HuH-7.5 (cell line): ENCODE data around the gene GALNT1.
A peak's percentile ranks its signal among the peaks of the same experiment; 100 is the strongest.
"Not testable (repeated sequence)": the region's sequence is repeated elsewhere in the genome, so short reads cannot be mapped to it uniquely, and the experiment has no call there.

Source experiments
- DNase-seq: peaks from one replicate; pipeline ENCODE4 v3.0.0; 2011; ENCODE audit warnings: low spot score

GALNT1 gene

DNA sequence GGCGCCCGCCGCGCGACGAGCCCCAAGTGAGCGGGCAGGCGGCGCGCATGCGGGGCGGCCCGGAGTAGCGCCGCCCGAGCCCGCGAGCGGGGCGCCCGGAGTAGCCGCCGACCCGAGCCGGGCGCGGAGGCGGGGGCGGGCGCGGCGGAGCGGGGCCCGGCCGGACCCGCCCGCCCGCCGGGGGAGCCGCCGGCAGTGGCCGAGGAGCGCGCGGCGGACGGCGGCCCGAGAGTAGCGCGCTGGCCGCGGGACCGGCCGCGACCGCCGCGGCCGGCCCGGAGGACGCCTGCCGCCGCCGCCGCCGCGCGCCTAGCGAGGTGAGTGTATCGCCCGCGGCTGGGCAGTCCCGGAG lies at the start of gene GALNT1:
TSS of gene GALNT1 (plus strand) at position 195 of the 352 bp plus-strand sequence. CDS start 72,923 bp downstream, outside the sequence.
- no peak for DNase-seq

DNA sequence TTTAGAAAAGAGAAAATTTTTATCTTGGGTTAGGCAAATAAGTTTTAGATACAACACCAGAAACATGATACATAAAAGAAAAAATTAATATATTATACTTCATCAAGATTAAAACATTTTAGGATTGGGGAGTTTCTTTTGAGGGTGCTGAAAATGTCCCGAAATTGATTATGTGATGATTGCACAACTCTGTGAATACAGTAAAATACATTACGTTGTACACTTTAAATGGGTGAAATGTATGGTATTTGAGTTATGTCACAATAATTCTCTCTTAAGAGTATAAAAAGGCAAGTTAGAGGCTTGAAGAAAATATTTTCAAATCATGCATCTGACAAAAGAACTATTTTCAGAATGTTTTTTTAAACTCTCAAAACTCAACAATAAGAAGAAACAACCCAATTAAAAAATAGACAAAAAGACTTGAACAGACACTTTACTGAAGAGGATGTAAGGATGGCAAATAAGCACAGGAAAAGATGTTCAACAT lies 47.6 kb upstream of the GALNT1 start:
- DNase-seq = no peak

DNA sequence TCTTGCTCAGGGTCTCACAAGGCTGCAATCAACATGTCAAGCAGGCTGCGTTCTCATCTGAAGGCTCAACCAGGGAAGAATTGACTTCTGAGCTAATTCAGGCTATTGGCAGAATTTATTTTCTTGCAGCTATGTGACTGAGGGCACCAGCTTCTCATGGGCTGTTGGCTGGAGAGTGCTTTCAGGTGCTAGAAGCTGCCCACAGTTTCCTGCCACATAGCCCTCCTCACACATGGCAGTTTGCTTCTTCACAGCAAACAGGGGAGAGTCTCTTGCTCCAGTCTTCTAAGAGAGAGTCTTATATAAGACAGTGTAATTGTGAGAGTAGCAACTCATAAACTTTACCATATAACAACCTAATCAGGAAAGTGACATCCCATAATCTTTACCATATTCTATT lies 46.2 kb upstream of the GALNT1 start:
- no peak for DNase-seq

DNA sequence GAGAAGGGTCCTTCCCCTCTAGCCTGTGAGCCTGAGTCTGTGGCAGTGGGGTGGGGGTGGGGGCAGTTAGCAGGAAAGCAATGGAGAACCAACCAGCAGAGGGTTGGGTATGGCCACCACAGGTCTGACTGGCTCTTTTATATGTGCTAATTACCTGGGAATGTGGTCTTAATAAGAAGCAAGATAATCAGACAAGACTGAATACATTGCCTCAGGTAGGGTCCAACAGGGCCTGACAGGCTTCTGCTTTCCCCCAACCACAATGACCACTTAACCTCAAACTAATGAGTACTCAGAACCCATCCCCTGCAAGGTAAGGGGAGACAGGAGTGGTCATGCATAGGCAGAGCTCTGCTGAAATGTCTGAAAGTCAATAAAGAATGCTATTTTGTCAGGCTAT lies 39.2 kb upstream of the GALNT1 start:
- DNase-seq = no peak

DNA sequence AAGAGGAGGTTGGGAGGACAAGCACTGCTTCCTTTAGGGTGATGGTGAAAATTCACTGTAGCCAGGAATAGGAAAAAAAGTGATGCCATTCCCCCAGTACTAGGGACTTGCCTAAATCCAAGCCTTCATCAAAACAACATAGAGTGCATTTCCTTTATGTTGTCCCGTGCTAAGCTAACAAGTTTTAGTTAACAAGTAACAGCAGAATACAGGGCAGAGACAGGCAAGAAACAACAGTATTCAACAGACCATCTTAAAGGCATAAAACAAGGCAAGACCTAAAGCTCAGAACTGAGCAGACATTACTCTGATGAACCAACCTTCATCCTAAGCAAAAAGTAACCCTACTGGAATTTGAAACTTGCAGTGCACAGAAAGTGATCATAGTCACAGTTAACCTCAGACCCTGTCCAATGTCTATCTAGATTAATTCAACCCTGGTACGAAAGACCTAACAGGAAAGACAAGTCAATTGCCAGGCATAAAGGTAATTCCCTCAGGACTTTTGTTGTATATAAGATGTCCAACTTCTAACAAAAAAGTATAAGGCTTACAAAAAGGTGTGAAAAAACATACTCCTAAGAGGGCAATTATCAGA lies 34.4 kb upstream of the GALNT1 start:
- no peak for DNase-seq

DNA sequence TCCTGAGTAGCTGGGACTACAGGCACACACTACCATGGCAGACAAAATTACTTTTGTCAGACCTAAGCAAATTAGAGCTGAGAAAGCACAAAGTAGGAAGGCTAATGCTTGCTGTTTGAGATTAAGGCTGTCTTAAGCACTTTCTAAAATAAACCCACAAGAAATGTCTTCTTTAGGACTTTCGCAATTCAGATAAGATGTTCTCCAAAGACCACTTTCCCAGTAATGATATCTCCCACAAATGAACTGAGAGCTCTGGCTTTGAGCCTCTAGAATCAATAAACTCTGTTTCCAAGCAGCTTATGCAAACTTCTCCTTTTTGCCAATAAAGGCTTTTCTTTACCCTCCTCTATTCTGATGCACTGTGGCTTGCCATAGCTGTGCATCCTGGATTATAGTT lies 32.0 kb upstream of the GALNT1 start:
- DNase-seq = no peak

DNA sequence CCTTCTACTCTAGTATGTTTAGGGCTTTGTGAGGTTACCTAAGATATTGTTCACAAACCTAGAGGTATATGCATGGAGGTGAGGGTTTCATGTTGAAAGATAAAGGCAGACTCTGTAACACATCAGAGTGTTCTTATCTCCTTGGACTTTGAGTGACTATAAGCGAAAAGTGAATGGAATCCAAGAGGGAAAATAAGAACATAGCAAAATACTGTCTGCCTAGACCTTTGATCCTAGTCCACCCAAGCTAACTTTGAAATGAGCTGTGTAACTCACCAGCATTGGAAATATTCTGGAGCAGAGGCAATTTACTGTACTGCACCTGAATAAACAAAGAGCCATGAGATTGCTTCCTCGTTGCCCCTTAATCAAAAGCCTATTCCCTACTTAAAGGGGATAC lies 28.2 kb upstream of the GALNT1 start:
- no peak for DNase-seq

DNA sequence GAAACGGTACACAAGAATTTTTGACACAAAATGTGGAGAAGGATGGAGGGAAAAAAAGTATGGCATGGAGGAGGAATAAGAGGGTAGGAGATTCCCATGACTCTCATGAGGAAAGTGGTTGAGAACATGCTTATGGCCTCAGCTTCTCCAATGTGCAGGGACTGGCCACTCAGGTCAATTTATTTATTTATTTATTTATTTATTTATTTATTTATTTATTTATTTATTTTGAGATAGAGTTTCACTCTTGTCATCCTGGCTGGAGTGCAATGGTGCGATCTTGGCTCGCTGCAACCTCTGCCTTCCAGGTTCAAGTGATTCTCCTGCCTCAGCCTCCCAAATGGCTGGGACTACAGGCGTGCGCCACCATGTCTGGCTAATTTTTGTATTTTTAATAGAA lies 26.0 kb upstream of the GALNT1 start:
- DNase-seq = not testable (repeated sequence)

DNA sequence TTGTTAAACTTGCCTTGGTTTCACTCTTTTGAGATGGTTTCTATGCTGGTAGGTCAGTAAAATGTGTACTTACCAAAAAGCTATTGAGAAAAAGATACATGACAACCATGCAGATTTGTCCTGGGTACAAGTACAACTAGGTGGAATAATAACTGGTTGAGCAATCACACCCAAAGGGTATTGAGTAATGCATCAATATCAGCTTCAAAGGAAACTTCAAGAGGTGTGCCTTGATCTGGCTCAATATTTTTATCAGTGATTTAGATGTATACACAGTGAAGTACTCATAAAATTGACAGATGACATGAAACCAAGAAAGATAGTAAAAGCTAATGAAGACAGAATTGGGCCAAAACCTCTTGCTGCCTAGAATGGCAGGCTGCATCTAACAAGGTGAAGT lies 21.7 kb upstream of the GALNT1 start:
- DNase-seq = no peak

DNA sequence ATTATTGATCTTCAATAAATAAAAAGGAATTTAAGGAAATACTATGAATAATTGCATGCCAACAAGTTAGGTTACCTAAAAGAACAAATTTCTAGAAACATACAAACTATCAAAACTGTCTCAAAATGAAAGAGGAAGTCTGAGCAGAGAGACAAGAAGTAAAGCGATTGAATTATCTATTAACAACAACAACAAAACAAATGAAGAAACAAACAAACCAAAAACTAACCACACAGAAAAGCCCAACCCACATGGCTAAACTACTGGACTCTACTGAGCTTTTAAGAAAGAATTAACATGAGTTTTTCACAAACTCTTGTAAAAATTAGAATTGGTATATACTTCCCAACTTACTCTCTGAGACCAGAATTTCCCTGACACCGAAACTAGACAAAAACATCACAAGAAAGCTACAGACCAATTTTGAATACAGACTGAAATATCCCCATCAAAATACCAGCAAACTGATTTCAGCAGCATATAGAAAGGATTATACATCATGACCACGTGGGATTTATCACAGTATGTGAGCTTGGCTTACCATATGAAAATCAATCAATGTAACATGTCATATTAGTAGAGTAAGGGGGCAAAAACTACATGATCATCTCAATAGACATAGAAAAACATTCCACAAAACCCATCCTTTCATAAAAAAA lies 16.6 kb upstream of the GALNT1 start:
- no peak for DNase-seq

DNA sequence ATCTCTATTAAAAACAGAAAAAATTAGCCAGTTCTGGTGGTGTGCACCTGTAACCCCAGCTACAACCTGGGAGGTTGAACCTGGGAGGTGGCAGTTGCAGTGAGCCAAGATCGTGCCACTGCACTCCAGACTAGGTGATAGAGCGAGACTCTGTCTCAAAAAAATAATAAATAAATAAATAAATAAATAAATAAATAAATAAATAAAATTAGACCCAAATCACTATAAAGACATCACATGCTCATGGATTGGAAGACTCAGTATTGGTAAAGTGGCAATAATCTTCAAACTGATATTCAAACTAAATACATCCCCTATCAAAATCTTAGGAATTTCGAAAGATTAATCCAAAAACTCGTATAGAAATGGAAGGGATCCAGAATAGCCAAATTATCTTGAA lies 15.5 kb upstream of the GALNT1 start:
- no peak for DNase-seq

DNA sequence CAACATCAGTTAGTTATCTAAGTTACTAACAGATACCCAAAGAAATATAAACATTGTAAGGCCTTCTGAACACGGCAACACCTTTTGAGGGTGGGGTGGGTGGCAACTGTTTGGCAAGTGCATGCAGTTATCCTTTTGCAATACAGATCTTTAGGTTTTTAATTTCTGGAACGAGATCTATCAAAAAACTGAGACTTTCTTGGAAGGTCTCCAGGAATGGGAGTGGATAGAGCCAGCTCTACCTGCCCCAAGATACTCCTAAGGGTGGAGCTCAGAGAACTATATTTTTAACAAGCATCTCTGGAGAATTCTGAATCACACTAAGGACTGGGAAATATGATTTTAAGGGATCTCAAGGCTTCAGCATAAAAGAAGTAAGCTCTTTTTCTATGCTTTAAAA lies 11.4 kb upstream of the GALNT1 start:
- no peak for DNase-seq

DNA sequence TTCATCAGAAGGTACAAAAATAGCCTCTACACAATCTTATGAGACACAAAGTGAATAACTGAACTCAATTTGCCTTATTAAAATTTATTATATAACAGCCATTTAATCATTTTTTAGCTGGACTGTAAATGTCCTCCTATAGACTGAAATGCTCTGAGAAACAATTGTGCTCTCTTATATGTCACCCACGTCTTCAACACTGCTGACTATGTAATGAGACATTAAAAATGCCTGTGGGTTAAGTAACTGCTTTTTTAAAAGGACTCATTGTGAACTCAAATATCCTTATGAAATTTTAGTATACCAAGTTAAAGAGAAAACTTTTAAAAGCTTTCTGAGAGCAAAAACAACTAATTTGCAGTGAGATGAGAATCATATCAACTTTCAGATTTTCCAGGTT lies 10.4 kb upstream of the GALNT1 start:
- DNase-seq = no peak

DNA sequence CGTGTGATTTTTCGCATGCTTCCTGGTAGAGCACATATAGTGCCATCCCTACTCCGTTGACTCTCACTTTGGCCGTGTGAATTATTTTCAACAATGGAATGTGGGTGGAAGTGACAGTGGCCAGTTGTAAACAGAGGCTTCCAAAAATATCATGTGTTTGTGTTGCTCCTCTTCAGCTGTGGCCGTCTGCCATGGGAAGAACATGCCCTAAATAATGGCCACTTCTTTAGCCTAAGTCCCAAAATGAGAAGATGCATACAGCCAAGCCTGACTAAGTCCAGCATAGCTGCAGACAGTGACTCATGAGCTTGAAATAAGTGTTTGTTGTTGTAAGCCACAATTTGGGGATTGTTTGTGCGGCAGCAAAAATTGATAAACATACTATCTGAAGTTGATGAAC lies 8.9 kb upstream of the GALNT1 start:
- DNase-seq = no peak

DNA sequence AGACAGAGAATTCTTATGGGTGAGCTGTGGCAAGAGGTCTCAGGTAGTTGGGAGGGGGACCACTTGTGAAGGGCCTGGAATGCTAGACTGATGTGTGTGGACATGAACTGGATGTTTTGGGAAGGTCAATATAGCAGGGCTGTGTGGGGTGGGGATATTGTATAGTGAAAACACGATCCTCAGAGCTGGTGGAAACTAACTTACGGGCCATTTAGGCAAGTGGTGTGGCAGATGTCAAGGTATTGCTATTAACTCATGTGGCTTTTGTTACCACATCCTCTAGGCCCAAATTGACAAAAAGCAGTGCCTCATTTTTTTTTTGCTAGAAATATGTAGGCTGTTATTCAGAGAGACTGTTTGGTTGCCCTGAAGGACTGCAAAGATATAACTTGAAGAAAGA lies 8.0 kb upstream of the GALNT1 start:
- no peak for DNase-seq

DNA sequence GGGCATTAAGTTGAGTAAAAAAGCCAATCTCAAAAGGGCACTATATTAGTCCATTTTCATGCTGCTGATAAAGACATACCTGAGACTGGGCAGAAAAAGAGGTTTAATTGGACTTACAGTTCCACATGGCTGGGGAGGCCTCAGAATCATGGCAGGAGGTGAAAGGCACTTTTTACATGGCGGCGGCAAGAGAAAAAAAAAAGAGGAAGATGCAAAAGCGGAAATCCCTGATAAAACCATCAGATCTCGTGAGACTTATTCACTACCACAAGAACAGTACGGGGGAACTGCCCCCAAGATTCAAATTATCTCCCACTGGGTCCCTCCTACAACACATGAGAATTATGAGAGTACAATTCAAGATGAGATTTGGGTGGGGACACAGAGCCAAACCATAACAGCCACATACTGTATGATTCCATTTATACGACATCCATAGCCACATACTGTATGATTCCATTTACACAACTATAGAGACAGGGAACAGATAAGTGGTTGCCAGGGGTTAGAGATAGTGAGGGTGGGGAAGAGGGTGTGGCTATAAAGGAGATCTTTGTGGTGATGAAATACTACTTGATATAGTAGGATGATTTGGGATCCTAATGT lies 5.2 kb upstream of the GALNT1 start:
- not testable (repeated sequence) for DNase-seq

DNA sequence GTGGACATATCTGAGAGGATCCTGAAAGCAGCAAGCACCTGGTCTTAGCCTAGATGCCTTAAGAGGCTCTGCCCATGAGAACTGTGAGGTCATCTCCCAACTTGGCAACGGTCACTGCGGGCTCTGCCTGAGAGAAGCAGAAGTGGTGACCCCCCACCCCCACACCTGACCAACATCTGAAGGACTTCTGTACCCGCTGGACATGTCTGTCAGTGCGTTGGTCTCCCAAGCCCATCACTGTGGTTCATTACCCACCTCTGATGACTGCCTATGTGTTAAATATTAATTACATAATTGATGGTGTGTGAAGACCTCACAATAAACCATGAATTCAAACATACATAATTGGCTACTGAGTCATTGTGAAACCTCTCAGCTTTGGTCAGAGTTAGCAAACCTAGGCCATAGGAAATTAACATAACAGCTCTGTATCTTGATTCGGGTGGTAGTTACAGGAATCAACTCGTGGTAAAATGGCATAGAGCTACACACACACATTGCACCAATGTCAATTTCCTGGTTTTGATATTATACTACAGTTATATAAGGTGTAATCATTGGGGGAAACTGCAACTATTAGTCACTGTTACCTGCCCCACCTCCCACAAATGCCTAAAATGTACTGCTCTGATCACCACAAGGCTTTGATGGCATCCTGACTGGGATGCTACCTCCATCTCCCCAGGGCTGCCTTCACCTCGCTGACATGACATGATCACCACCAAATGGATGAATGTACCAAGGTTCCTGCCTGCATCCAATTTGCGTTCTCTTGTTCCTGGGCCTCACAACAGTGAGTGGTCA lies 4.3 kb upstream of the GALNT1 start:
- no peak for DNase-seq

DNA sequence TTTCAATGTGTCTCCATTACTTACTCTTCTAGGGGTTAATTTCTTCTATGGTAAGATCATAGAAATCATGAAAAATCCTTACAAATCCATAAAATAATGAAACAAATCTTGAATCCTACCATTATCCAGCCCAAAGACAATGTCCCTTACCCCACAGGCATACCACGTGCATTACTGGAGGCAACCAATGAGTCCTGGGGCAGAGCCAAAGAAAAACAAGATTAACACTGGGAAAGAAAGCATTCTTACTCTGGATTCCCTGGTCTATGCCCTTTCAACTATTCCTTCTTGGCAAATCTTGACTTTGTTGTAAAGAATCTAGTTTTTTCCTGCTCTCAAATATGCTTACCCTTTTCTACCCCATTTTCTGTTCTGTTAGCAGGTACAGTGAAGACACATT lies 3.1 kb upstream of the GALNT1 start:
- no peak for DNase-seq

DNA sequence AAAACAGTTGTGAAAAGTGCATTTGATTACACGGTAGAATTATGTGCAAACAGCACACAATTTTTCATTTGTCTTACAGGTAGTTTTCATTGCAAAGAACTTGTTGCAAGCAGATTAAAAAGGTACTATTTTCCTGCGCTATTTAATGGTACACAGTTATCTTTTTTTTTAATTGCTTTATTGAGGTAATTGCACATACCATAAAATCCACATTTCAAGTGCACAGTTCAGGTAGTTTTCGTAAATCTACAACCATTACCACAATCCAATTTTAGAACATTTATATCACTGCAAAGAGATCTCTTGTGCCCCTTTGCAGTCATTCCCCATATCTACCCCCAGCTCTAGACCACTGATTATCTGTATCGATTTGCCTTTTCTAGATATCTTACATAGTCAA lies 2.6 kb upstream of the GALNT1 start:
- no peak for DNase-seq

DNA sequence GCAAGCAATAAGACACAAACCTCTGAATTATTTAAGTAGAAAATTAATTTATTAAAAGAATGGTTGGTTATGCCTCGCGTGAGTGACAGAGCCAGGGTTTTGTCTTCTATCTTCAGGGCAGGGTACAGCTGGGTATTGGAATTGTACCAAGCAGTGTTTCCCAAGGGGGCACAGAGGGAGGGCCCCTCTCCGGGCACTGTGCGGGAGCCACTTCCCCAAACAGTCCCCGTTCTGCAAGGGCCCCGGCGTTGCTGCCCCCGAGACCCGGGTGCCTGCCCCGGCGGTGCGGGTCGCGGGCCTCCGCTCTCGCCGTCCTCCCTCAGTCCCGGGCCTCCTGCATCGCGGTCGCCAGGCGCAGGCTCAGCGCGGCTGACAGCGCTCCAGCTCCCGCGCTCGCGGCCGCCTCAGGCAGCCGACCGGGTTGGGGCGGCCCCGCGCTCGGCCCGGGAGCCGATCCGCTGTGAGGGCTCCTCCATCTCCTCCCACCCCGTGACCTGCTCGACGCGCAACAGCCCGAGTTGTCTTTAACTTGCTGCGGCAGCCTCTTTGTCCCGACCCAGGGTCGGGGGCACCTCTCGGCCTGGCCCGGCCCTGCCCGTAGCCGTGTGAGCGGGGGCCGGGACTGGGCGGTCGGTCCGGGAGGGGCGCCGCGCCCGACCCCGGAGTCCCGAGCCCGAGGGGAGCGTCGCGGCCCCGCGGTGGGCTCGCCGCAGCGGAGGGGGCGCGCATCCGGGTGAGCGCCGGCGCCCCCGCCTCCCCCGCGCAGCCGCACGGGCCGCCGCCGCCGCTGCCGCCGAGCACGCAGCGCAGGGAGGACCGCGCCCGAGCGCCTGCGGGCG lies 620 bp upstream of the GALNT1 start:
- peak; percentile 68 for DNase-seq

DNA sequence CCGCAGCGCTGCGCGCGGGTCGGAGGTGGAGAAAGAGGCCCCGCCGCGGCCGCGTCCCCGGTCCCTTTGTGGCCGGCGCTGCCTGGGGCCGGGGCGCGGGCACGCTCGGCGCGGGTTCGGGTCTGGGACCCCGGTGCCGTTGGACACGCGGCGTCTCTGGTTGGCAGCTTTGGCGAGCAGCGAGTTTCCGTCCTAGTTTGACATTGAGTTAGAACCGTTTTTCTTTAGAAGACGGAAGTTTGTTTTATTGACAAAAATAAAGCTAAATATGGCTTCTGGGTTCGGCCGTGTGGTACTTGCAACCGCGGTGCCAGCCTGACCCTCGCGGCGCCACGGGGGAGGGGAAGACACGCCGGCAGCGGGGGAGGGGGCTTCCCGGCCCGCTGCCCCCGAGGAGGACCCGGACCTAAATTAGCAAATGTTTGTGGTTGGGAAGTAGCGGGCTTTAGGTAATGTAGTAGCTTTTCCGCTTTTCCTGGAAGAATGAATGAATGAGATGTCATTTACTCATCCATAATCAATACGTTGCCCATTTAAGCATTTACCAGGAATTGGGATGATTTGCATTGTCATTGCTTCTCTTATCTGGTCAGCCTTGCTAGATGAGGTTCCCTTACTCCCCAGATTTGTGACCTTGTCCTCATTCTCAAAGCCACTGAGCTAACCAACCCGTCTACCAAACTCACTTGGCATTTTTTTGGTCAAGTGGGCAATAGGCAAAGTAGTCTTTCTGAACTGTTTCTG lies 530 bp downstream of the GALNT1 start:
- DNase-seq = peak; percentile 26
